ENCODE results near the gene PCDHA3. TPM values are rescaled to one million over a fixed set of nuclear protein-coding genes. Genes with fewer than 3 reads are reported as not detected.
"Not testable (repeated sequence)": the region's sequence is repeated elsewhere in the genome, so short reads cannot be mapped to it uniquely, and the experiment has no call there.

PCDHA3 gene
- total and polyA plus RNA-seq, 10 donors, result 0.03 to 2.3 (median 0.49) TPM; not detected in 2

- 21 to 34% (median 24%) methylated on average over 23 to 27 of the region's 27 CpGs for WGBS, 5 donors
Observed at GRCh38 chr5:140794595-140795258, 6.1 kb upstream of the PCDHA3 start, which contains the start of gene PCDHA2. TSS of gene PCDHA2 (plus strand) at chr5:140794852.

GRCh38 chr5:140795259-140795641 lies 5.6 kb upstream of the PCDHA3 start:
- 22 to 31% (median 23%) methylated on average over 15 of the region's 15 CpGs for WGBS, 5 donors

More at GRCh38 chr5:140794595-140795258, 6.1 kb upstream of the PCDHA3 start, which contains the start of gene PCDHA2:
- intact Hi-C loops (cut with DNase I; ENCODE audit: low total_unique reads), result no loop called here
- Histone ChIP-seq H3K4me3 (peak within 1 kb of the TSS in 2 of 8 donors; percentile 6 to 36), H3K27ac (no peak within 1 kb of the TSS), H3K36me3 (no peaks in the 10 kb centered on the region), H3K9me3 (peaks cover 2 to 99% (median 88%) of the 10 kb centered on the region in 8 donors), H3K4me1 (no peaks in the 10 kb centered on the region), H3K27me3 (replicated peaks in 1 of 7) (peaks cover 0 to 70% (median 0%) of the 10 kb centered on the region in 7 donors)
- no peak for TF ChIP-seq CTCF (IDR thresholded peaks at IDR 0.05 in 8 of 11, conservative IDR thresholded peaks at IDR 0.05 in 3 of 11)
- DNase-seq, result no peak

GRCh38 chr5:140796072-140796717 lies 4.7 kb upstream of the PCDHA3 start:
- H3K36me3 ChIP-seq; H3K4me3 ChIP-seq; H3K27ac ChIP-seq; DNase-seq; H3K4me1 ChIP-seq; intact Hi-C loops (cut with DNase I; ENCODE audit: low total_unique reads): not testable (repeated sequence)
- peaks cover 0 to 68% (median 0%) of the 10 kb centered on the region in 7 donors for H3K27me3 ChIP-seq (replicated peaks in 1 of 7)
- WGBS, 5 donors, result 52 to 78% (median 64%) methylated on average over 57 to 72 of the region's 72 CpGs
- H3K9me3 ChIP-seq, result peaks cover 2 to 99% (median 84%) of the 10 kb centered on the region in 8 donors

More at GRCh38 chr5:140795259-140795641, 5.6 kb upstream of the PCDHA3 start:
- H3K27ac ChIP-seq, result no peak overlapping the region
- peak overlapping the region in 2 of 8 donors; percentile 6 to 36 for H3K4me3 ChIP-seq
- intact Hi-C loops (cut with DNase I; ENCODE audit: low total_unique reads), result no loop called here
- H3K4me1 ChIP-seq, result no peaks in the 10 kb centered on the region
- no peaks in the 10 kb centered on the region for H3K36me3 ChIP-seq
- peaks cover 2 to 99% (median 85%) of the 10 kb centered on the region in 8 donors for H3K9me3 ChIP-seq
- H3K27me3 ChIP-seq (replicated peaks in 1 of 7), result peaks cover 0 to 64% (median 0%) of the 10 kb centered on the region in 7 donors
- no peak for DNase-seq
- TF ChIP-seq POLR2A (IDR thresholded peaks at IDR 0.05), result no peak

- no peak overlapping the region for H3K4me3 ChIP-seq
- peaks cover 0 to 71% (median 0%) of the 10 kb centered on the region in 7 donors for H3K27me3 ChIP-seq (replicated peaks in 1 of 7)
- 53 to 75% (median 60%) methylated on average over 34 to 39 of the region's 39 CpGs for WGBS, 5 donors
- no peak overlapping the region for H3K27ac ChIP-seq
- peaks cover 2 to 99% (median 84%) of the 10 kb centered on the region in 8 donors for H3K9me3 ChIP-seq
- no peaks in the 10 kb centered on the region for H3K4me1 ChIP-seq
- no peaks in the 10 kb centered on the region for H3K36me3 ChIP-seq
- intact Hi-C loops (cut with DNase I; ENCODE audit: low total_unique reads), result no loop called here
- TF ChIP-seq POLR2A (IDR thresholded peaks at IDR 0.05) (no peak), POLR2AphosphoS5 (IDR thresholded peaks at IDR 0.05) (no peak), CTCF (IDR thresholded peaks at IDR 0.05 in 8 of 11, conservative IDR thresholded peaks at IDR 0.05 in 3 of 11) (no peak)
- DNase-seq, result no peak
Observed at GRCh38 chr5:140796718-140797095, 4.2 kb upstream of the PCDHA3 start.

GRCh38 chr5:140801494-140801841 lies 611 bp downstream of the PCDHA3 start:
- Histone ChIP-seq H3K27me3 (replicated peaks in 1 of 7) (peaks cover 0 to 58% (median 0%) of the 10 kb centered on the region in 7 donors), H3K4me1 (no peaks in the 10 kb centered on the region), H3K27ac (no peak overlapping the region), H3K4me3 (peak overlapping the region in 2 of 8 donors; percentile 32 to 44), H3K9me3 (peaks cover 2 to 95% (median 64%) of the 10 kb centered on the region in 8 donors), H3K36me3 (no peaks in the 10 kb centered on the region)
- TF ChIP-seq POLR2AphosphoS5 (IDR thresholded peaks at IDR 0.05), result no peak
- peak in 2 of 11 experiments; percentile 10 to 12 for TF ChIP-seq CTCF (IDR thresholded peaks at IDR 0.05 in 8 of 11, conservative IDR thresholded peaks at IDR 0.05 in 3 of 11)
- DNase-seq, result no peak
- WGBS, 5 donors, result 17 to 31% (median 20%) methylated on average over 16 of the region's 16 CpGs
- intact Hi-C loops (cut with DNase I; ENCODE audit: low total_unique reads), result no loop called here

- H3K4me1 ChIP-seq; H3K27ac ChIP-seq; intact Hi-C loops (cut with DNase I; ENCODE audit: low total_unique reads); H3K36me3 ChIP-seq; DNase-seq; H3K4me3 ChIP-seq: not testable (repeated sequence)
- Histone ChIP-seq H3K27me3 (replicated peaks in 1 of 7) (peaks cover 0 to 58% (median 0%) of the 10 kb centered on the region in 7 donors), H3K9me3 (peaks cover 0 to 95% (median 64%) of the 10 kb centered on the region in 8 donors)
- WGBS, 5 donors, result 49 to 78% (median 60%) methylated on average over 29 to 45 of the region's 45 CpGs
Observed at GRCh38 chr5:140802381-140802780, 1.5 kb downstream of the PCDHA3 start.

Measured in spleen (tissue), 11 donors.